Peyer's patch (tissue), 4 donors: ENCODE results near the gene HELZ2. TPM values are rescaled to one million over a fixed set of nuclear protein-coding genes. Genes with fewer than 3 reads are reported as not detected.
A peak's percentile ranks its signal among the peaks of the same experiment; 100 is the strongest.
"Not testable (repeated sequence)": the region's sequence is repeated elsewhere in the genome, so short reads cannot be mapped to it uniquely, and the experiment has no call there.

ENCODE experiments used
- DNase-seq, 3 donors: peaks; one replicate each; pipeline ENCODE4 v3.0.0-alpha.2; 2017 to 2019
- H3K27ac ChIP-seq, 4 donors: fragments of 200-600 bp; sonication (generic); one replicate each; pipeline ENCODE4 v1.5.1; 2016 to 2019
- H3K27me3 ChIP-seq, 2 donors: fragments of 200-600 bp; sonication (generic); one replicate each; pipeline ENCODE4 v1.5.1; 2019
- H3K36me3 ChIP-seq, 3 donors: fragments of 200-600 bp; sonication (generic); one replicate each; pipeline ENCODE4 v1.5.1; 2016 to 2019
- H3K4me1 ChIP-seq, 4 donors: fragments of 200-600 bp; sonication (generic); one replicate each; pipeline ENCODE4 v1.5.1; 2016 to 2019
- H3K4me3 ChIP-seq, 4 donors: fragments of 200-600 bp; sonication (generic); 1 replicate in 3 of 4; 2 replicates in 1 of 4; pipeline ENCODE4 v1.5.1; 2016 to 2019; ENCODE audit warnings: mild to moderate bottlenecking in 1 of 4
- H3K9me3 ChIP-seq, 4 donors: fragments of 200-600 bp; sonication (generic); one replicate each; pipeline ENCODE4 v1.5.1; 2016 to 2019; ENCODE audit warnings: mild to moderate bottlenecking in 1 of 4
- CTCF ChIP-seq, 6 experiments: fragments of 450-650 bp in 4 of 6; fragments of 200-600 bp in 2 of 6; sonication (generic) in 1 of 6; IDR thresholded peaks; one replicate each; pipeline ENCODE4 v1.5.1; 2017 to 2019; ENCODE audit warnings: antibody characterized with exemption in 6 of 6, mild to moderate bottlenecking in 3 of 6, moderate library complexity in 1 of 6
- POLR2A ChIP-seq, 2 donors: fragments of 450-650 bp; IDR thresholded peaks; one replicate each; pipeline ENCODE4 v1.5.1; 2017; ENCODE audit warnings: antibody characterized with exemption in 2 of 2, mild to moderate bottlenecking in 2 of 2, moderate library complexity in 2 of 2
- total RNA-seq, 4 donors: library from RNA; depleted of rRNA; stranded (reverse); fragments of >200 nt; gene quantifications; one replicate each; pipeline ENCODE4 v1.1.0, GENCODE V29; 2016

HELZ2 gene
- total RNA-seq, 4 donors from 2014 or later, result 32.2 to 42.0 (median 38.4) TPM

GRCh38 chr20:63572788-63573646 is 1.0 kb downstream of the HELZ2 start:
- TF ChIP-seq POLR2A (IDR thresholded peaks at IDR 0.05) (no peak), CTCF (IDR thresholded peaks at IDR 0.05) (no peak)
- no peak for DNase-seq
- peak overlapping the region; percentile 72 to 88 (median 80) for H3K4me3 ChIP-seq
- no peaks in the 10 kb centered on the region for H3K27me3 ChIP-seq
- H3K9me3 ChIP-seq, result no peaks in the 10 kb centered on the region
- H3K27ac ChIP-seq, result peak overlapping the region; percentile 80 to 88 (median 84)
- H3K36me3 ChIP-seq, result peaks cover 0 to 8% (median 0%) of the 10 kb centered on the region in 3 donors
- peaks cover 3 to 30% (median 18%) of the 10 kb centered on the region in 4 donors for H3K4me1 ChIP-seq

GRCh38 chr20:63572071-63572787 is 1.8 kb downstream of the HELZ2 start:
- peaks cover 0 to 8% (median 0%) of the 10 kb centered on the region in 3 donors for H3K36me3 ChIP-seq
- H3K9me3 ChIP-seq, result no peaks in the 10 kb centered on the region
- H3K27me3 ChIP-seq, result no peaks in the 10 kb centered on the region
- DNase-seq, result no peak
- H3K4me1 ChIP-seq, result peaks cover 3 to 38% (median 22%) of the 10 kb centered on the region in 4 donors
- H3K4me3 ChIP-seq, result no peak overlapping the region
- H3K27ac ChIP-seq, result no peak overlapping the region
- TF ChIP-seq CTCF (IDR thresholded peaks at IDR 0.05) (no peak), POLR2A (IDR thresholded peaks at IDR 0.05) (no peak)

- H3K4me3 ChIP-seq, H3K36me3 ChIP-seq, H3K9me3 ChIP-seq: not testable (repeated sequence)
These were observed 3.0 kb downstream of the HELZ2 start for GRCh38 chr20:63571087-63571478.

GRCh38 chr20:63570281-63571086 is 3.6 kb downstream of the HELZ2 start:
- no peak overlapping the region for H3K4me3 ChIP-seq
- H3K36me3 ChIP-seq, result peaks cover 0 to 13% (median 0%) of the 10 kb centered on the region in 3 donors
- no peak for TF ChIP-seq CTCF (IDR thresholded peaks at IDR 0.05)
- TF ChIP-seq POLR2A (IDR thresholded peaks at IDR 0.05), result no peak
- H3K27ac ChIP-seq, result no peak overlapping the region
- peaks cover 3 to 41% (median 23%) of the 10 kb centered on the region in 4 donors for H3K4me1 ChIP-seq
- H3K9me3 ChIP-seq, result no peaks in the 10 kb centered on the region
- no peak for DNase-seq
- H3K27me3 ChIP-seq, result no peaks in the 10 kb centered on the region

More at GRCh38 chr20:63571087-63571478, 3.0 kb downstream of the HELZ2 start:
- not testable (repeated sequence) for H3K27ac ChIP-seq, H3K27me3 ChIP-seq, DNase-seq
- peaks cover 3 to 41% (median 23%) of the 10 kb centered on the region in 4 donors for H3K4me1 ChIP-seq

GRCh38 chr20:63568986-63569949 is 4.8 kb downstream of the HELZ2 start:
- no peak for TF ChIP-seq POLR2A (IDR thresholded peaks at IDR 0.05)
- no peak for TF ChIP-seq CTCF (IDR thresholded peaks at IDR 0.05)
- Histone ChIP-seq H3K9me3 (no peaks in the 10 kb centered on the region), H3K27me3 (no peaks in the 10 kb centered on the region), H3K36me3 (peaks cover 0 to 15% (median 0%) of the 10 kb centered on the region in 3 donors), H3K4me3 (peak overlapping the region in 1 of 4 donors; percentile 33), H3K4me1 (peaks cover 3 to 36% (median 23%) of the 10 kb centered on the region in 4 donors), H3K27ac (peak overlapping the region in 2 of 4 donors; percentile 59 to 71)
- no peak for DNase-seq
